GM12801 (cell line): ENCODE data around the gene KCP.

ENCODE experiments used
- TF ChIP-seq, protein P1 (sequence below): IDR thresholded peaks from one replicate; pipeline ENCODE4 v1.5.1; 2011; ENCODE audit warnings: control low read depth; ENCODE audit not compliant: insufficient read length; ENCODE audit errors: extremely low read depth

Gene KCP

DNA sequence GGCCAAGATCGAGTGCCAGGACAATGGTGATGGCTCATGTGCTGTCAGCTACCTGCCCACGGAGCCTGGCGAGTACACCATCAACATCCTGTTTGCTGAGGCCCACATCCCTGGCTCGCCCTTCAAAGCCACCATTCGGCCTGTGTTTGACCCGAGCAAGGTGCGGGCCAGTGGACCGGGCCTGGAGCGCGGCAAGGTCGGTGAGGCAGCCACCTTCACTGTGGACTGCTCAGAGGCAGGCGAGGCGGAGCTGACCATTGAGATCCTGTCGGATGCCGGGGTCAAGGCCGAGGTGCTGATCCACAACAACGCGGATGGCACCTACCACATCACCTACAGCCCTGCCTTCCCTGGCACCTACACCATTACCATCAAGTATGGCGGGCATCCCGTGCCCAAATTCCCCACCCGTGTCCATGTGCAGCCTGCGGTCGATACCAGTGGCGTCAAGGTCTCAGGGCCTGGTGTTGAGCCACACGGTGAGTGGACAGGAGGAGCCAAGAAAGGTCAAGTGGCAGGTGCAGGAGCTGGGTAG is 65.7 kb downstream of the KCP start:
- TF ChIP-seq, protein P1, sequence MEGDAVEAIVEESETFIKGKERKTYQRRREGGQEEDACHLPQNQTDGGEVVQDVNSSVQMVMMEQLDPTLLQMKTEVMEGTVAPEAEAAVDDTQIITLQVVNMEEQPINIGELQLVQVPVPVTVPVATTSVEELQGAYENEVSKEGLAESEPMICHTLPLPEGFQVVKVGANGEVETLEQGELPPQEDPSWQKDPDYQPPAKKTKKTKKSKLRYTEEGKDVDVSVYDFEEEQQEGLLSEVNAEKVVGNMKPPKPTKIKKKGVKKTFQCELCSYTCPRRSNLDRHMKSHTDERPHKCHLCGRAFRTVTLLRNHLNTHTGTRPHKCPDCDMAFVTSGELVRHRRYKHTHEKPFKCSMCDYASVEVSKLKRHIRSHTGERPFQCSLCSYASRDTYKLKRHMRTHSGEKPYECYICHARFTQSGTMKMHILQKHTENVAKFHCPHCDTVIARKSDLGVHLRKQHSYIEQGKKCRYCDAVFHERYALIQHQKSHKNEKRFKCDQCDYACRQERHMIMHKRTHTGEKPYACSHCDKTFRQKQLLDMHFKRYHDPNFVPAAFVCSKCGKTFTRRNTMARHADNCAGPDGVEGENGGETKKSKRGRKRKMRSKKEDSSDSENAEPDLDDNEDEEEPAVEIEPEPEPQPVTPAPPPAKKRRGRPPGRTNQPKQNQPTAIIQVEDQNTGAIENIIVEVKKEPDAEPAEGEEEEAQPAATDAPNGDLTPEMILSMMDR = no peak

DNA sequence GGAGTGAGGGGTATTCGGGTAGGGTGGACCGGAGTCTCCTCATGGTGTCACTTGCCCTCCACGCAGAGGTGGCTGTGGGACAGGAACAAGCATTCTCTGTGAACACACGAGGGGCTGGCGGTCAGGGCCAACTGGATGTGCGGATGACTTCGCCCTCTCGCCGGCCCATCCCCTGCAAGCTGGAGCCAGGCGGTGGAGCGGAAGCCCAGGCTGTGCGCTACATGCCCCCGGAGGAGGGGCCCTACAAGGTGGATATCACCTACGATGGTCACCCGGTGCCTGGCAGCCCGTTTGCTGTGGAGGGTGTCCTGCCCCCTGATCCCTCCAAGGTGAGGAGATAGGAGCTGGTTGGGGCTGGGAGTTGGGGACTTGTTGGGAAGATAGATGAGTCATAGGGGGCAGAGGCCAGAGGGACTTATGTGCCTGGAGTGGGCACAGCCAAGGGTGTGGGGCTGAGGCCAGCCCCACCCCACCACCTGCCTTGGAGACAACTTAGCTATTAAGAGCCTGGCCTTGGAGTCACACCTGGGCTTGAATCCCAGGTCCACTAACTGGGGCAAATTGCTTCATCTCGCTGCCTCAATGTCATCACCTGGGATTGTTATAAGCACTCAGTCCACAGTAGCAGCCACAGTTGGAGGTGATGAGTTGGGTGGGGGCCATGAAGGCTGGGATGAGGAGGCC is 66.4 kb downstream of the KCP start:
- TF ChIP-seq, protein P1 = no peak

DNA sequence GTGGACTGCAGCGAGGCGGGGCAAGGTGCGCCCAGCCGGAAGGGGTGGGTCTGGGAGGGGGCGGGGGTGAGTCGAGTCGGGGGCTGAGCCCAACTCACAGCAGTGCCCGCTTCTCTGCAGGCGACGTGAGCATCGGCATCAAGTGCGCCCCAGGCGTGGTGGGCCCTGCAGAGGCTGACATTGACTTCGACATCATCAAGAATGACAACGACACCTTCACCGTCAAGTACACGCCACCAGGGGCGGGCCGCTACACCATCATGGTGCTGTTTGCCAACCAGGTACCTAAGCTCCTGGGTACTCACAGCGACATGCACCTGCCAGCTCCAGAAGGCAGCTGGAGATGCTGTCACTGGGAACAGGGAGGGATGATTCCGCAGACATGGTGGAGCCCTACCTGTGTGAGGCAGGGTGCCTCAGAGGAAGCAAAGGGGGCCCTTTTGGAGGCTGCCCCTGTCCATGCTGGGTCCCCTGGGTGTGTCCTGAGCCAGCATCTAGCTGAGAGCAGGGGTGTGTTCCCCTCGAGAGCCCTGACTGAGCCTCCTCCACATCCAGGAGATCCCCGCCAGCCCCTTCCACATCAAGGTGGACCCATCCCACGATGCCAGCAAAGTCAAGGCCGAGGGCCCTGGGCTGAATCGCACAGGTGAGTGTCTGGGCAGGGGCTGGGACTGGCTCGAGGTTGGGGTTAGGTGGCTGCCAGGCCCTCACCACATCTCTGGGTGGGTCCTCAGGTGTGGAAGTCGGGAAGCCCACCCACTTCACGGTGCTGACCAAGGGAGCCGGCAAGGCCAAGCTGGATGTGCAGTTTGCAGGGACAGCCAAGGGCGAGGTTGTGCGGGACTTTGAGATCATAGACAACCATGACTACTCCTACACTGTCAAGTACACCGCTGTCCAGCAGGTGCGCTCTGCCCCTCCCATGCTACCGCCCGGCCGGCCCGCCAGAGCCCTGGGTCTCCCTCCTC is 67.6 kb downstream of the KCP start:
- TF ChIP-seq, protein P1 = no peak

DNA sequence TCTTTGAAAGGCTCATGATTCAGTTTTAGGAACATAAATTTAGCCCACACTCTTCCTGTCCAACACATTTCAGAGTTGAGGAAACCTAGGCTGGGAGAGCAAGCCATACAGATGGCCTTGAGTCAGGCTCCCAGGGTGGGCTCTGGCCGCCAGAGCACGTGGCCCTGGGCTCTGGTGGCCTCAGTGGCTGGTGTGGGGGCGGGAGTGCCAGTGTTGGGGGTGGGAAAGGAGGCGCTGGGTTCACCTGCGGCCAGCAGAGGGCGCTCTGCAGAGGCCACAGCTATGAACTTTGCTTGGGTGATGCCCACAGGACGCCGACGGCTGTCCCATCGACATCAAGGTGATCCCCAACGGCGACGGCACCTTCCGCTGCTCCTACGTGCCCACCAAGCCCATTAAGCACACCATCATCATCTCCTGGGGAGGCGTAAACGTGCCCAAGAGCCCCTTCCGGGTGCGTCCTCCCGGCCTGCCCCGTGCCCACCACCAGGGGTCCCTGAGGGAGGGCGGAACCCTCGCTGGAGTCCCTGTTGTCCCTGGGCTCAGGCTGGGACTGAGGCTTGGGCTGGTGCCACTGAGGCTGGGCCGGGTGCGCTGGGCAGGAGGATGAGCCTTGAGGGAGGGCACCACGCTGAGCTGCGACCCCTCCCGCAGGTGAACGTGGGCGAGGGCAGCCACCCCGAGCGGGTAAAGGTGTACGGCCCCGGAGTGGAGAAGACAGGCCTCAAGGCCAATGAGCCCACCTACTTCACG is 68.4 kb downstream of the KCP start:
- TF ChIP-seq, protein P1 = no peak

DNA sequence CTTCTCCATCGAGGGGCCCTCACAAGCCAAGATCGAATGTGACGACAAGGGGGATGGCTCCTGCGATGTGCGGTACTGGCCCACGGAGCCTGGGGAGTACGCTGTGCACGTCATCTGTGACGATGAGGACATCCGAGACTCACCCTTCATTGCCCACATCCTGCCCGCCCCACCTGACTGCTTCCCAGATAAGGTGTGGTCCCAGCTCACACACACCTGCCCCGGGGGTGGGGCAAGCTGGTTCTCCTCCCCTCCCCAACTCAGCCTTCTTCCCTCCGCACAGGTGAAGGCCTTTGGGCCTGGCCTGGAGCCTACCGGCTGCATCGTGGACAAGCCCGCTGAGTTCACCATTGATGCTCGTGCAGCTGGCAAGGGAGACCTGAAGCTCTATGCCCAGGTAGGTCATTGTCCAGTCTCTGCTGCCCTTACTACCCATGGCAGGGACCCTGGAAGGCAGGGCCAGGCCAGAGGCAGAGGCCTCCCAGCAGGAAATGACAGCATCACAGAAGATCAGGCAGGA is 69.3 kb downstream of the KCP start:
- TF ChIP-seq, protein P1 = no peak

DNA sequence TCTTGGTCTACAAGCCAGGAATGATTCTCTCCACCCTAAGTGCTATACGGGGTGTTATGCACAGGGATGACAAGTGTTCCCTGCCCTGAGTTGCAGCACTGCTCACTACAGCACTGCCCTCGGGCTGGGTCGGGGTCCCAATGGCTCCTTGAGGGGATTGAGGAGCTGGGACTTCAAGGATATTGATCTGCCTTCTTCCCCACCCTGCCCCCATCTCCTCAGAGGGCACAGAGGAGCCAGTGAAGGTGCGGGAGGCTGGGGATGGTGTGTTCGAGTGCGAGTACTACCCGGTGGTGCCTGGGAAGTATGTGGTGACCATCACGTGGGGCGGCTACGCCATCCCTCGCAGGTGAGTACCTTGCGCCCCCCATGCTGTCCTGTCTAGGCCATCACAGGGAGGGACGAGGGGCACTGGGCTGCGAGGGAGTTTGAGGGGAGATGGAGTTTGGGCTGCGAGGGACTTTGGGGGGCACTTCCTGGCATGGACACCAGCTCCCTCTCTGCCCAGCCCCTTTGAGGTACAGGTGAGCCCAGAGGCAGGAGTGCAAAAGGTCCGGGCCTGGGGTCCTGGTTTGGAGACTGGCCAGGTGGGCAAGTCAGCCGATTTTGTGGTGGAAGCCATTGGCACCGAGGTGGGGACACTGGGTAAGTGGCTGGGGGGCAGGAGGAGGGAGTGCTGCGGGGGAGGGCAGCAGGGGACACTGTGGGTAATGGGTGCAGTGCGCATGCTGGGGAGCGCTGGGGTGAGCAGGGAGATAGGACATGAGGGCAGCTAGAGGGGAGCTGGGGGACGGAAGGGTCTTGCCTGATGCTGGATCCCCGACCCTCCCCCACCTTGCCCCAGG is 70.0 kb downstream of the KCP start:
- TF ChIP-seq, protein P1 = no peak
